ENCODE results near the gene TEX50.
"Not testable (repeated sequence)": the region's sequence is repeated elsewhere in the genome, so short reads cannot be mapped to it uniquely, and the experiment has no call there.

TEX50 gene, protein sequence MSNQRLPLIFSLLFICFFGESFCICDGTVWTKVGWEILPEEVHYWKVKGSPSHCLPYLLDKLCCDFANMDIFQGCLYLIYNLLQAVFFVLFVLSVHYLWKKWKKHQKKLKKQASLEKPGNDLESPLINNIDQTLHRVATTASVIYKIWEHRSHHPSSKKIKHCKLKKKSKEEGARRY

GRCh38 chr1:173635116-173635515, at the start of gene TEX50:
Gene TEX50 (plus strand): TSS chr1:173635338. CDS start chr1:173635522, 184 bp downstream.
- DNase-seq (ENCODE audit: low read depth in 2 of 2) = no peak

- no peak for DNase-seq (ENCODE audit: low read depth in 2 of 2)
Measured at GRCh38 chr1:173590557-173590956, 44.6 kb upstream of the TEX50 start.

- not testable (repeated sequence) for DNase-seq (ENCODE audit: low read depth in 2 of 2)
Measured at GRCh38 chr1:173591138-173591537, 44.0 kb upstream of the TEX50 start.

DNA sequence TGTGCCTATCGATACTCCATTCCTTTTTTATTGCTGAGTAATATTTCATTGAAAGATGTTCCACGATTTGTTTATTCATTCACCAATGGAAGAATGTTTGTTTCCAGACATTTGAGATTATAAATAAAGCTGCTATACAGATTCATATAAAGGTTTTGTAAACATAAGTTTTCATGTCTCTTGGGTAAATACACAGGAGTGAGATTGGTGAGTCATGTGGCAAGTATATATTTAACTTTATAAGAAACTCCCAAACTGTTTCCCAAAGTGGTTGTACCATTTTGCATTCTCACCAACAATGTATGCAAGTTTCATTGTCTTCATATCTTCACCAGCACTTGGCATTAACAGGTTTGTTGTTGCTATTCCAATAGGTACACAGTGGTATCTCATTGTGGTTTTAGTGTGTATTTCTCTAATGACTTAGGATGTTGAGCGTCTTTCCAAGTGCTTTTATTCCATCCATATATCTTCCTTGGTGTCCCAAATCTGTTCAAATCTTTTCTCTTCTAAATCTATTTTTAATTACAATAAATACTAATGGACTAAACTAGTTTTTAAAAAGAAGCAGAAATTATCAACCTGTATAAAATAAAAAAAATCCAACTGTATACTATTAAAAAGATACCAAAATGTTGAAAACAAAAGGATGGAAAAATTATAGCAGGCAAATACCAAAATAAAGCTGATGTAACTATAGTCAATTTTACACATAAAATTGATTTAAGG, 38.9 kb upstream of the TEX50 start:
- DNase-seq (ENCODE audit: low read depth in 2 of 2) = no peak

DNA sequence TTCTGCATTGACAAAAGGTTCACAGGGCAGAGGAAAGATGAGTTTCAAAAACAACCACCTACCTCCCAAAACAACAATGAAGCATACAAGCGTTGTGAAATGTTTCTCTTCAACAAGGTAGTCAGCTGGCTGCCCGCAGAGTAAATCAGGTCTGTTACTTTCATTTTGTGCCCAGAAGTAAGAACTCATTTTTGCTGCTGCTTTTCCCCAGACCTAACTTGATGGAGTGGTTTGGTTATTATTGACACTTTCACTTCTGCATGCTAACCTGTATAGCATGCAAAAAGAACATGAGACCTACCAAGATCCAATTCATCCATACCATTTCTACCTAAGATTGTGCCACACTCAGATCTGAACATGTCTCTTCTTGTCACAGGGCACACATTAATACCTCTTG, 33.5 kb upstream of the TEX50 start:
- DNase-seq (ENCODE audit: low read depth in 2 of 2) = no peak

GRCh38 chr1:173603056-173603591, 32.0 kb upstream of the TEX50 start, which contains the start of gene SLC9C2:
Gene SLC9C2 (minus strand): TSS chr1:173603072. CDS start chr1:173601776, 1,296 bp downstream.
- no peak for DNase-seq (ENCODE audit: low read depth in 2 of 2)

GRCh38 chr1:173608503-173609216, 26.5 kb upstream of the TEX50 start:
- DNase-seq (ENCODE audit: low read depth in 2 of 2) = no peak

DNA sequence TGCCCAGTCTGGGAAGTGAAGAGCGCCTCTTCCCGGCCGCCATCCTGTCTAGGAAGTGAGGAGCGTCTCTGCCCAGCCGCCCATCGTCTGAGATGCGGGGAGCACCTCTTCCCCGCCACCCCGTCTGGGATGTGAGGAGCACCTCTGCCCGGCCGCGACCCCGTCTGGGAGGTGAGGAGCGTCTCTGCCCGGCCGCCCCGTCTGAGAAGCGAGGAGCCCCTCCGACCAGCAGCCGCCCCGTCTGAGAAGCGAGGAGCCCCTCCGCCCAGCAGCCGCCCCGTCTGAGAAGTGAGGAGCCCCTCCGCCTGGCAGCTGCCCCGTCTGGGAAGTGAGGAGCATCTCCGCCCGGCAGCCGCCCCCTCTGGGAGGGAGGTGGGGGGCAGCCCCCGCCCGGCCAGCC, 22.1 kb upstream of the TEX50 start:
- not testable (repeated sequence) for DNase-seq (ENCODE audit: low read depth in 2 of 2)

- no peak for DNase-seq (ENCODE audit: low read depth in 2 of 2)
Measured at GRCh38 chr1:173616859-173617258, 18.3 kb upstream of the TEX50 start.

DNA sequence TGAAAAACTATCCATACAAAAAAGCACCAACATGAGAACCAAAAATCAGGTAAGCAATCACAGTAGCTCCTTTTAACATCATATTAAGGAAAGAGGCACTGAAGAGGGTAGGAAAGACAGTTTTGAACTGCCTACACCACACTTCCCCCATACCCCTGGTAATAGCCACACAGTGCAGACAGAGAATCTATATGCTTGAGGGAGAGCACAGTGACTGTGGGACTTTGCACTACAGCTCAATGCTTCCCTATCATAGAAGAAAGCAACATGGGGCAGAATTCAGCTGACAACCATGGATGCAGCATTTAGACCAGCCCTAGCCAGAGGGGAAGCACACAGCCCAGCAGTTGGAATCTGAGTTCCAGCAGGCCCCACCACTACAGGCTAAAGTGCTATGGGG, 7.9 kb upstream of the TEX50 start:
- DNase-seq (ENCODE audit: low read depth in 2 of 2) = no peak

DNA sequence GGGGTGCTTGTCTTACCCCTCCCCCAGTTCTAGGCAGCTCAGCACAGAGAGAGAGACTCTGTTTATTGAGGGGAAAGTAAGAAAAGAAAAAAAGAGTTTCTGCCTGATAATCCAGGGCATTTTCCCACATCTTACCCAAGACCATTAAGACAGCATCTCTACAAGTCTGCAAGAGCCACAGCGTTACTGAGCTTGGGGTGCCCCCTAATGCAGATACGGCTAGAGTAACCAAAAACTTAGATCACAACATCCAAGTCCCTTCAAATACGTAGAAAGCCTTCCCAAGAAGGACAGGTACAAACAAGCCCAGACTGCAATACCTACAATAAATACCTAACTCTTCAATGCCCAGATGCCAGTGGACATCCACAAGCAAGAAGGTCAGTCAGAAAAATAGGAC, 6.2 kb upstream of the TEX50 start:
- no peak for DNase-seq (ENCODE audit: low read depth in 2 of 2)

- not testable (repeated sequence) for DNase-seq (ENCODE audit: low read depth in 2 of 2)
Measured at GRCh38 chr1:173637236-173638042, 2.3 kb downstream of the TEX50 start.

- no peak for DNase-seq (ENCODE audit: low read depth in 2 of 2)
Measured at GRCh38 chr1:173638043-173639021, 3.2 kb downstream of the TEX50 start.

GRCh38 chr1:173639102-173639501, 4.0 kb downstream of the TEX50 start:
- DNase-seq (ENCODE audit: low read depth in 2 of 2) = no peak

DNA sequence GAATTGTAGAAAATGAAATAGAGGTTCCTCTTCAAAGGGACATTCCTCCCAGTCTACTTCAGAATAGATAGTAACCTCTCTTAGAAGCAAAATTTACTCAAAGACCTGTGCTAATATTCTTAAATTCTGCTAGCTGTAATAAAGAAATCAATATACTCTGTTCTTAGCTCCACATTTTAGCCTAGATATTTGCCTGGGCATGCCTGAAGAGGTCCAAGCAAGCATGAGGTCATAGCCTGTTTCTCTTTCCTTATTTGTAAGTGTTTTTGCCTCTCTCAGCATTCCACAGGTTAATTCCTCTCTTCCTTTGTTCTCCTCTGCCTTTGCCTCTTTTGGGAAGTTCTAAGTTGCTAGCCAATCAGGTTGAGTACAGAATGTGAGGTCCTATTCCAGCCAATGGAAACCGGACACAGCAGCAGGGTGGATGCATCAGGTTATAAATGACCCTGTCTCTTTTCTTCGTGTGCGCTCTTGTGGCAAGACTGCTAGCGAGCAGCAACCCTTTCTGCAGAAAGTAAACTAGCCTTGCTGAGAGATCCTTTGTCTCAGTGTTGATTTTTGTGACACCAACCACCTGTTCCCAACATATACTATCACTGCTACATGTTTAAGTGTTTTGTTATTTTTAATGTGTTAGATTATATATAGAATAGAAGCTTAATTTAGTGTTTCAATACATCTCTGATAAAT, 7.5 kb downstream of the TEX50 start:
- not testable (repeated sequence) for DNase-seq (ENCODE audit: low read depth in 2 of 2)

GRCh38 chr1:173646656-173647055, 11.5 kb downstream of the TEX50 start:
- no peak for DNase-seq (ENCODE audit: low read depth in 2 of 2)

GRCh38 chr1:173648880-173649605, 13.9 kb downstream of the TEX50 start:
- no peak for DNase-seq (ENCODE audit: low read depth in 2 of 2)

- DNase-seq (ENCODE audit: low read depth in 2 of 2) = no peak
Measured at GRCh38 chr1:173660306-173660705, 25.2 kb downstream of the TEX50 start.

GRCh38 chr1:173661271-173661670, 26.1 kb downstream of the TEX50 start:
- DNase-seq (ENCODE audit: low read depth in 2 of 2) = no peak
